Measurements from ENCODE around the gene S100A11. TPM values are rescaled to one million over a fixed set of nuclear protein-coding genes. Genes with fewer than 3 reads are reported as not detected.

Gene S100A11
- total RNA-seq, 2 donors from 2014 or later = 194 to 260 TPM

GRCh38 chr1:152038871-152039270 lies 2.1 kb upstream of the S100A11 start:
- H3K36me3 ChIP-seq = no peaks in the 10 kb centered on the region
- DNase-seq = no peak
- H3K27me3 ChIP-seq = no peaks in the 10 kb centered on the region
- TF ChIP-seq CTCF (IDR thresholded peaks at IDR 0.05) = no peak
- H3K9me3 ChIP-seq = no peaks in the 10 kb centered on the region
- intact Hi-C loops (cut with DNase I) = no loop called here
- H3K9ac ChIP-seq (ENCODE audit: low read depth in 2 of 2, low read length in 2 of 2) = no peak overlapping the region
- no peak overlapping the region for H3K4me3 ChIP-seq
- no peaks in the 10 kb centered on the region for H3K4me1 ChIP-seq
- no peak overlapping the region for H3K27ac ChIP-seq

DNA sequence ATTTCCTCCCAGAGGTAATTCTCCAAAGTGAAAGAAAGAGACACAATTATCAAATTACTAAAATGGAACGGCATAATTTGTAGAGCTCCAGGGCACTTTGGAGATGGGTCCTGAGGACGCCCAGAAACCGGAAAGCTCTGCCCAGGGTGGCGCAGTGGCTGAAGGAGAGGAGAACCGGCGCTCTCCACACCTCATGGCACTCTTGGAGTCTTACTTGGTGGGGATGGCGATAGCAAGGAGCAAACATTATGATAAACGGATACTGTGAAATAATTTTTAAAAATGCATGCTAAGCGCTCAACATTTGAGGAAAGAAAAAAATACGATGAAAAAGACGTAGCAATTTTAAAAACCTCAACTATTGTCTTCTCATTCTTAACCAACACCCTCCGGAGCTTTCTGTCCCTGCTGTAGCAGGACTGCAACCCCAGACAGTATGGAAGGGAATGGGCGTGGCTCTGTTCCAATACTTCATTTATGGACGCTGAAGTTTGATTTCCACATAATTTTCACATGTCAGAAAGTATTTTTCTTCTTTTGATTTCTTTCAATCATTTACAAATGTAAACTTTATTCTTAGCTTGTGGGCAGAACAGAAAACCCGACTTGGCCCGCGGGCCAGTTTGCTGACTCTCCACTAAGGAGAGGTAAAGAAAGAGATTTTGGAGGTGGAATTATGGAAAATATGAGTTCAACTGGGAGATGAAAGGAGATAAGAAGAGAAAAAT lies 1.1 kb downstream of the S100A11 start:
- H3K27ac ChIP-seq = peak overlapping the region; percentile 92

GRCh38 chr1:152034654-152035538 lies 1.9 kb downstream of the S100A11 start:
- peak overlapping the region; percentile 57 for H3K4me3 ChIP-seq
- intact Hi-C loops (cut with DNase I) = no loop called here
- no peaks in the 10 kb centered on the region for H3K27me3 ChIP-seq
- peaks cover 12% of the 10 kb centered on the region for H3K36me3 ChIP-seq
- H3K9me3 ChIP-seq = no peaks in the 10 kb centered on the region
- no peaks in the 10 kb centered on the region for H3K4me1 ChIP-seq
- peak; percentile 86 for DNase-seq
- H3K27ac ChIP-seq = peak overlapping the region; percentile 92
- TF ChIP-seq CTCF (IDR thresholded peaks at IDR 0.05) = peak; percentile 72
- H3K9ac ChIP-seq (ENCODE audit: low read depth in 2 of 2, low read length in 2 of 2) = peak overlapping the region; percentile 37 to 96

More for the DNA sequence above, 1.1 kb downstream of the S100A11 start:
- H3K4me3 ChIP-seq = peak overlapping the region; percentile 57
- H3K36me3 ChIP-seq = peaks cover 12% of the 10 kb centered on the region
- H3K4me1 ChIP-seq = no peaks in the 10 kb centered on the region
- intact Hi-C loops (cut with DNase I) = no loop called here
- H3K9ac ChIP-seq (ENCODE audit: low read depth in 2 of 2, low read length in 2 of 2) = peak overlapping the region; percentile 92 to 96
- H3K27me3 ChIP-seq = no peaks in the 10 kb centered on the region
- DNase-seq = peak; percentile 63
- no peak for TF ChIP-seq CTCF (IDR thresholded peaks at IDR 0.05)
- H3K9me3 ChIP-seq = no peaks in the 10 kb centered on the region

DNA sequence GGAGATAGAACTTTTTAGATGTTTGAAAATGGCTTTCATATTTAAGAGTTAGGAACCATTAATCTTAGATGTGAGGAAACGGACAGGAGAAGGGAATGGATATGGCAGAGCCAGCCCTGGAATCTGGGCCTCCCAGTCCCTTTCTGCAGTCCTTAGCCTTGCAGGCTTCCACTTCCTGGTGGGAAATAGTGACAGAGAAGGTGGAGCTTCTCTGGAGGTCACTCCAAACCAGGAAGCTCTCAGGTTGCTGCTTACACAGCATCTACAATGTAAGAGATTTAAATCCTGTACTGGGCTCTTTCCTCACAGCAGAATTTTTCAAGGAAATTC lies 2.5 kb downstream of the S100A11 start:
- DNase-seq = no peak
- intact Hi-C loops (cut with DNase I) = no loop called here
- no peaks in the 10 kb centered on the region for H3K27me3 ChIP-seq
- H3K36me3 ChIP-seq = peaks cover 12% of the 10 kb centered on the region
- H3K4me1 ChIP-seq = no peaks in the 10 kb centered on the region
- peak overlapping the region; percentile 92 for H3K27ac ChIP-seq
- no peaks in the 10 kb centered on the region for H3K9me3 ChIP-seq
- H3K9ac ChIP-seq (ENCODE audit: low read depth in 2 of 2, low read length in 2 of 2) = peak overlapping the region in 1 of 2 donors; percentile 96
- peak overlapping the region; percentile 57 for H3K4me3 ChIP-seq
- no peak for TF ChIP-seq CTCF (IDR thresholded peaks at IDR 0.05)

- Histone ChIP-seq H3K27ac (no peak overlapping the region), H3K4me3 (no peak overlapping the region), H3K4me1 (no peaks in the 10 kb centered on the region), H3K36me3 (peaks cover 12% of the 10 kb centered on the region), H3K27me3 (no peaks in the 10 kb centered on the region), H3K9ac (ENCODE audit: low read depth in 2 of 2, low read length in 2 of 2) (no peak overlapping the region), H3K9me3 (no peaks in the 10 kb centered on the region)
- no peak for TF ChIP-seq CTCF (IDR thresholded peaks at IDR 0.05)
- intact Hi-C loops (cut with DNase I) = no loop called here
- no peak for DNase-seq
Measured at GRCh38 chr1:152029929-152030211, 6.9 kb downstream of the S100A11 start.
